ENCODE results near the gene NOS1AP.

NOS1AP gene

GRCh38 chr1:162138112-162138511, 68.6 kb downstream of the NOS1AP start:
- DNase-seq (ENCODE audit: low read depth in 2 of 2), result no peak

GRCh38 chr1:162138599-162139181, 69.2 kb downstream of the NOS1AP start:
- DNase-seq (ENCODE audit: low read depth in 2 of 2), result no peak

- no peak for DNase-seq (ENCODE audit: low read depth in 2 of 2)
Observed at GRCh38 chr1:162139211-162139610, 69.7 kb downstream of the NOS1AP start.

GRCh38 chr1:162141281-162142054, 72.0 kb downstream of the NOS1AP start:
- peak in 1 of 2 experiments; percentile 10 for DNase-seq (ENCODE audit: low read depth in 2 of 2)

- DNase-seq (ENCODE audit: low read depth in 2 of 2), result no peak
Observed at GRCh38 chr1:162142968-162143367, 73.5 kb downstream of the NOS1AP start.

GRCh38 chr1:162144268-162144667, 74.8 kb downstream of the NOS1AP start:
- DNase-seq (ENCODE audit: low read depth in 2 of 2), result no peak

- DNase-seq (ENCODE audit: low read depth in 2 of 2), result no peak
Observed at GRCh38 chr1:162144853-162145252, 75.4 kb downstream of the NOS1AP start.

- no peak for DNase-seq (ENCODE audit: low read depth in 2 of 2)
Observed at GRCh38 chr1:162145280-162145965, 75.9 kb downstream of the NOS1AP start.

- no peak for DNase-seq (ENCODE audit: low read depth in 2 of 2)
Observed at GRCh38 chr1:162145966-162146696, 76.6 kb downstream of the NOS1AP start.

- no peak for DNase-seq (ENCODE audit: low read depth in 2 of 2)
Observed at GRCh38 chr1:162147760-162148159, 78.3 kb downstream of the NOS1AP start.

GRCh38 chr1:162150112-162150511, 80.6 kb downstream of the NOS1AP start:
- DNase-seq (ENCODE audit: low read depth in 2 of 2), result no peak

- no peak for DNase-seq (ENCODE audit: low read depth in 2 of 2)
Observed at GRCh38 chr1:162151900-162152829, 82.7 kb downstream of the NOS1AP start.

GRCh38 chr1:162153374-162153773, 83.9 kb downstream of the NOS1AP start:
- DNase-seq (ENCODE audit: low read depth in 2 of 2), result no peak

- DNase-seq (ENCODE audit: low read depth in 2 of 2), result no peak
Observed at GRCh38 chr1:162157469-162157868, 88.0 kb downstream of the NOS1AP start.

GRCh38 chr1:162158624-162159271, 89.3 kb downstream of the NOS1AP start:
- no peak for DNase-seq (ENCODE audit: low read depth in 2 of 2)

- no peak for DNase-seq (ENCODE audit: low read depth in 2 of 2)
Observed at GRCh38 chr1:162159515-162159914, 90.0 kb downstream of the NOS1AP start.

- no peak for DNase-seq (ENCODE audit: low read depth in 2 of 2)
Observed at GRCh38 chr1:162161916-162162550, 92.5 kb downstream of the NOS1AP start.

- DNase-seq (ENCODE audit: low read depth in 2 of 2), result no peak
Observed at GRCh38 chr1:162165528-162165927, 96.0 kb downstream of the NOS1AP start.

- no peak for DNase-seq (ENCODE audit: low read depth in 2 of 2)
Observed at GRCh38 chr1:162166917-162167615, 97.6 kb downstream of the NOS1AP start.
